G401 (cell line): ENCODE results near the gene SRGAP3. TPM values are rescaled to one million over a fixed set of nuclear protein-coding genes. Genes with fewer than 3 reads are reported as not detected.

Source experiments
- DNase-seq: peaks from one replicate; pipeline ENCODE4 v3.0.0-alpha.2; 2015; ENCODE audit warnings: low spot score
- in situ Hi-C: cut with HindIII; loops from 2 replicates; pipeline ENCODE4 v1.10.0; 2016; ENCODE audit warnings: low sequenced_read_pairs, mixed read lengths
- total RNA-seq: library from RNA; depleted of rRNA; stranded (reverse); fragments of >200 nt; shearing (Covaris generic); gene quantifications from 2 replicates; pipeline ENCODE4 v1.2.3, GENCODE V29; 2014

Gene SRGAP3
- total RNA-seq, 1 experiment from 2014 or later = 0.37 TPM

DNA sequence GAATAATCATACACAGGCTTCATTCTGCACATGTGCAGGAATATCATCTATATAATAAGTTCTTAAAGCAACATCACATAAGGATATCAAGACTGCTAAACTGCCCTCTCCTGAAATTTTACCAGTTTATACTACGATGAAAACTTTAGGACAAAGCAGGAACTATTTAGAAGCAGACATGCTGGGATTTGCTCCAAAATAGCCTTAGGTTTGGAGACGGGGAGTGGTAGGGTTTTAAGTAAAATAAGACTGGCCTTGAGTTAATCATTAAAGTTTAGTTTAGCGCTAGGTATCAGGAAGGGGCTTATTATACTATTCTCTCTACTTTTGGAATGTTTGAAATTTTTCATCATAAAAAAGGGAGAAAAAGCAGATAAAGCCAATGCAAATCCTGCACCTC is 115.8 kb downstream of the SRGAP3 start:
- in situ Hi-C loops = no loop called here
- no peak for DNase-seq

GRCh38 chr3:9130345-9131305 is 118.8 kb downstream of the SRGAP3 start:
- in situ Hi-C loops = no loop called here
- DNase-seq = peak; percentile 84

DNA sequence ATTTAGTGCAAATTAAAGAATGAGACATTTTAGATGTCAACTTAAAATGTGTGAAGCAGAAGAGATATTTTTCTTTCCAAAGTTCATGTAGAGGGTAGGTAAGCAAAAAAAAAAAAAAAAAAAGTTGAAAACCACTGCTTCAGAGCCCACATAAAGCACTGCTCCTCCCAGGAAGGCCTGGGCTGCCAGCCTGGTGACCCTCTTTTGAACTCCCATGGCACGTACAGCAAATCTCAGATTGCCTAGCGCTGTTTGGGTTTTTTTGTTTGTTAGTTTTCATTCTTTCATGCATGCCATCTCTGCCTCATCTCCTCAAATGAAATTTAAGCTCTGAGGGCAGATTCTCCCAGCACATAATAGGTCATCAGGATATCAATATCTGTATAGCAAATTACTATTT is 120.1 kb downstream of the SRGAP3 start:
- in situ Hi-C loops = no loop called here
- no peak for DNase-seq

DNA sequence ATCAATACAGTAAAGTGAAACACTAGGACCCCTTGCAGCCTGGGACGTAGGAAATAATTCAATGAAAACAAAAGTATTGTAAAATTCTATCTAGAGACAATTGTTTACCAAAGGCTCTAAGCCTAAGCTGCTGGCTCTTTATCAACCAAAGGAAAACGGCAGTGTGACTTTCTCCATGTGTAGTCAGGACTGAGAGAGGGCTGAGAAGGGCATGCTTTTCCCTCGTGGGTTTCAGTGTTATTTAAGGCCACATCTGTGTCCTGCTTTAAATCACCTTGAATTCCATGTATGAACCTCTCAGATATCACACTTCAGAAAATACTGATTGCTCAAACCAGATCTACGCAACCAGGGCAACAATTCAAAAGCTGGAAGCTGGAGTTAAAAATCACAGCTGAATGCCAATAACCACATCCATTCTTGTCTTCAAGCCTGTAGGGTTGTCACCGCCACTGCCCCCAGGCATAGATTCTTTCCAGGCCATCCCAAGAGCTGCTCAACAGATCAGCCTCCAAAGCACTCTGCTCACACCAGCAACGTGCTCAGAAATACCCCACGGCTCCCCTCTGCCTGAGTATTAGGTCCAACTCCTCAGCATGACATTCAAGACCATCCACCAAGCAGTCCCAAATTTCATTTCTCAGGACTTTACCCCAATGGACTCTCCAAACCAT is 124.0 kb downstream of the SRGAP3 start:
- DNase-seq = no peak
- in situ Hi-C loops = no loop called here

GRCh38 chr3:9124730-9125129 is 124.7 kb downstream of the SRGAP3 start:
- in situ Hi-C loops = no loop called here
- no peak for DNase-seq

DNA sequence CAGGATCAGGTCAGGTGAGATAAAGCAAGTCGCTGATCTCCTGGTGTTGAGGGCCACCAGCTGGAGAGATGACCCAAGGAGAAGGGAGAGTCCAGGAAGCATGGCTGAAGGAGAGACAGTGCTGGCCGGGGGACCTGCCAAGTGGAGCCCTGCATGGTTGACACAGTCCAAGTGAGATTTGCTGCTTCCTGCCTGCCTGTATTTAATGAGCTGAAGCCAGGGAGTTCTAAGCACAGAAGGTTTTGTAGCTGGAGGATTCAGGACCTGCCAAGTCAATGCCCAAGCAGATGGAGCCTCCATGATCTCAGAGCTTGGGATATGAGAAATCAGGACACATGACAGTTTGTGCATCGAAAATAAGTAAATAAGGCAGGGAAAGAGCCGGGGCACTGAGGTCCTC is 125.6 kb downstream of the SRGAP3 start:
- DNase-seq = peak; percentile 99
- in situ Hi-C loops = no loop called here

- in situ Hi-C loops = no loop called here
- no peak for DNase-seq
These were observed 126.6 kb downstream of the SRGAP3 start for GRCh38 chr3:9122732-9123364.

DNA sequence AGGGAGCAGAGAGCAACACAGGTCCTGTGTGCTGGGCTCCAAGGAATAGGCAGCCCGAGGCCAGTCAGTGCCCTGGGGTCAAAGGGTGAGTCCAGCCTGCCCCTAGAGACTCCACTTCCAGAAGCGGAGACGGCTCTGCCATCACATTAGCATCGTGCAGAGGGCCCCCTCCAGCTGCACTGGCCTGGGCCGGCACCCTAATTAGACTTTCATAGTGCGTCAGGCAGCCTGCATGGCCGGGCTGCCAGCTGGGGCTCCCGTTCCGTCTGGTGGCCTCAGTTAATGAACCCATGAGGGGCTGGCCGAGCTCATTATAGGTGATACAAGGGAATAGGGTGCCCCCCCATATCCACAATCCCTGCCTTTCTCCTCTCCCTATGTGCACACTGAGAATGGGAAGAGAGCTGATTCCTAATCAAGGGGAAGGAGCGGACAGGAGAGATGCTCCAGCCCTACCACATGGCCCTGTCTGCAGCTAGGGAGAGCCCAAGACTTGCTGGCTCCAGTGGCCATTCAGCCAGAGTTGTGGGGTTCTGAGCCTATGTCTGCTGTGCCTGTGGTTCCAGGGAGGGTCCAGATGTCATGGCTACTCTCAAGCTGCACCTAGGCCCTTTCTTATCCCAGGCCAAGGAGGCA is 128.0 kb downstream of the SRGAP3 start:
- in situ Hi-C loops = no loop called here
- no peak for DNase-seq

DNA sequence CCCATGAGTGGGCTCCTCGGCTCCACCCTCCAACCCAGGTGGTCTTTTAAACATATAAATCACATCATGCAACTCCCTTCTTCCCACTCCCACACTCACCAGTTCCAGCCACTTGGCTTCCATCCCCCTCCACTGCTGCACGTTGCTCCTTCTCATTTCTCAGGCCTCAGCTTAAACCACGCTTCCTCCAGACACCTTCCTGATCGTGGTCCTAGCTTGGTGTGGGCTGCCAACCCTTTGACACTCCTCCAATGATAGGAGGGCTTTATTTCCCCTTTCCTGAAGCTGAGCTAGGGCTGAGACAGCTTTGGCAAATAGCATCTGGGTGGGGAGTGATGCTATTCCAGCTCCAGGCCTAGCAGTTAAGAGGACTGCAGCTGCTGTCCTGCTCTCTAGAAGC is 130.1 kb downstream of the SRGAP3 start:
- in situ Hi-C loops = no loop called here
- no peak for DNase-seq

DNA sequence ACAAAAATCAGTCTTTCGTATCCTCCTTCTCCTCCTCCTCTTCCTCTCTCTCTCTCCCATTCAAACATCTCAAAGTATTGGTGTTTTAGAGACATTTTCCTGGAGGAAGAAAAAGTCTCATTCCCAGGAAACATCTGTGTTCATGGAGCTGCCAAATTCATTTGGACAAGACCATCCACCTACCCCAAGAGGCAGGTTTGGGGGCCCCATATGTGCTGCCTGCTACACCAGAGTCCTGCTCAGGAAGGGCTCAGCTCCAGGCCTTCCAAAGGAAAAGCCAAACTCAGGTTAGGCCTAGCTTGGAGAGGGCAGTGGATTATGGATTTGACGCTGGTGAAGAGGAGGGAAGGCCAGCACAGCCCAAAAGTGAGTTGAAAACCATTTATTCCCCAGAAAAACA is 131.2 kb downstream of the SRGAP3 start:
- in situ Hi-C loops = no loop called here
- no peak for DNase-seq

DNA sequence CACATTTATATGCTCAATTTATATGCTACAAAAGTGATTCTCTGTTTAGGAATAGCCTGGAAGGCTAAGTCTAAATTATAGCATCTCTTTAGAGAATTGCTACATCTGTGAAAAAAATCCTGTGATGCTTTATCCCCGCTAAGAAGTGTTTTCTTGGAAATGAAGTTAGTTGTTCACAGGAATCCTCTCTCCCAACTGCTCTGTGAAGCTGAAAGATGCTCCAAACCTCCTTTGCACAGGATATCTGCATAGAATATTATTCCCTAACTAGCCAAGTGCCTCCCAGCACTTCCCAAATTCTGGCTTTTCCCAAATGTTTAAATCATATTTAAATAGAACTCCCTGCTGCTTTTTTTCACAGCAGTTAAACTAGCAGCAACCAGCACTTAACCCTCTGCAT is 132.2 kb downstream of the SRGAP3 start:
- in situ Hi-C loops = no loop called here
- DNase-seq = no peak

DNA sequence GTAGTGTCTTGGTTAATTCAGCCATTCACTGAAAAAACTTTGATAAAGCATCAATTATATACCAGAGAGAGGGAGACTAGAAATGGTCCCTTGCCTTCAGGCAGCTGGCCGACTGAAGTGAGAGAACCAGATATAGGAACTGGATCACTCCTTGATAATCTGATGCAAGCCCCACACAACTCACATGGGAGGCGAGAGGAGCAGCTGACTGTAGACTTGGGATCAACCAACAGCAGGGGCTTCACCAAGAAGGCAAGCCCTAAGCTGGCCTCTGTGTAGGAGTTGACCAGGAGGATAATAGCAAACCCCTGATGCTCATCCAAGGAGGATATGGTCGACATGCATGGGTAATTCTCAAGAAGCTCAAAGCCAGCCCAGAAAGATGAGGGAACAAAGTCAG is 133.1 kb downstream of the SRGAP3 start:
- in situ Hi-C loops = no loop called here
- DNase-seq = no peak

DNA sequence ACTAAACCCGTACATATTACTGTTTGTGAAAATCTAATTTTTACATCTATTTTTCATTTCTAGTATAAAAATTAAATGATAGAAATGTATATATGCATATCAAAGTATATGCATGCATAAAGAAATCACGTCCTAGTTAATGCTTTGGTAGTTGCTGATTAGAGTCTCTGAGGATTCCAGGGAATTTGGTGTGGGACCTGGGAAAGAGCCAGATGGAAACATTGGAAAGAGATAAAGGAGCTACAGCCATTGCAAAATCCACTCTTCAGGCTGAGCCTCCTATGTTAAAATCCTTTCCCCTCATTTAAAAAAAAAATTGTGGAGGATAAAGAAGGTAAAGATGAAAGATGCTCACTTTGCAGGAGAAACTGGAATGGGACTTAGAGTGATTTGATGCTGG is 134.1 kb downstream of the SRGAP3 start:
- DNase-seq = no peak

DNA sequence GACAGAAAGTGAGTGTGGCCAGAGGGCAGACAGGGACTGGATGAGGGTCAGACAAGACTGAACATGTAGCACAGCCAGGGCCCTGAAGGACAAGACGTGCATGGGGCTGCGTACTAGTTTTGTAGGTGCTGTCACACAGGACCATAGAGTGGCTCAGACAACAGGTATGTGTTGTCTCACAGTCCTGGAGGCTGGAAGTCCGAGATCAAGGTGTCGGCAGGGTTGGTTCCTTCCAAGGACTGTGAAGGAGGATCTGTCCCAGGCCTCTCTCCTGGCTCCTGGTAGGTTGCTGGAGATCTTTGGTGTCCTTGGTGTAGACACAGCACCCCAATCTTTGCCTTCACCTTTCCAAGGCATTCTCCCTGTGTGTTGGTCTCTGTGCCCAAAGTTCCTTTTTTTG is 136.4 kb downstream of the SRGAP3 start:
- DNase-seq = no peak
- in situ Hi-C loops = no loop called here

More for the DNA sequence above, 134.1 kb downstream of the SRGAP3 start:
- in situ Hi-C loops = no loop called here

DNA sequence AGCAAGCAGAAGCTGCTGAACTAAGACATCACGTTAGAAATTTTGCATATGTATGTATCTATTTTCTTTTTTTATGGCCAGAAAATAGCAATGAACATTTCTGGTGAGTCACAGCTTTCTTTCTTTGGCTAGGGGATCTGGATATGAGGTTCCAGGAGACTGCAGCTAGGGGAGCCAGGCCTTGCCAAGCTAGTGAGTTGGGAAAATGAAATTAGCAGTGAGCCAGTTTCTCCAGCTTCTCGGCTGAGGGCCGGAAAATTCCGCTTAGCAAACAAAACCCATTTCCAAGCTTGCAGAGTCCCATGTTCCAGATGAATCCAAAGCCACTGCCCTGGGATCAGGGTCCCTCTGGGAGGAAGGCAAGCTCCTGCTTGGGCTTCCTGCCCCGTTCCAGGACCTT is 137.6 kb downstream of the SRGAP3 start:
- in situ Hi-C loops = no loop called here
- peak; percentile 97 for DNase-seq

DNA sequence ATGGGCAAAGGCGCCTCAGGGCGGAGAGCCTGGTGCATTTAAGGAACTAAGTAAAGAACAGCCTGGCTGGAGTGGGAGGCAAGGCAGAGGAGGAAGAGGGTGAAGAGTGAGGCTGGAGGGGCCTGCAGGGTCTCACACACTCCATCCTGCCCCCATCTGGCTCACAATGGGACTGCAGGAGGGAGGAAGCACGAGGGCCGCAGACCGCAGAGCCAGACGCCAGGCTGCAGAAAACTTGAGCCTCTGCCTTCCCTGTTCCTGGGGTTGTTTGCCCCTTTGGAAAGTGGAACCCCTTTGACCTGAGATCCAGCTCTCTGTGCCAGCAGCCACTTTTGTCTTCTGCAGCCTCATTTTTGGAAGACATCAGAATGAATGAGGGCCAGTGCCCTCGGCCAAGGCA is 138.0 kb downstream of the SRGAP3 start:
- DNase-seq = no peak
- in situ Hi-C loops = no loop called here

GRCh38 chr3:9110802-9111201 is 138.6 kb downstream of the SRGAP3 start:
- in situ Hi-C loops = no loop called here

GRCh38 chr3:9110316-9110715 is 139.1 kb downstream of the SRGAP3 start:
- DNase-seq = no peak
- in situ Hi-C loops = no loop called here

More at GRCh38 chr3:9110802-9111201, 138.6 kb downstream of the SRGAP3 start:
- no peak for DNase-seq

DNA sequence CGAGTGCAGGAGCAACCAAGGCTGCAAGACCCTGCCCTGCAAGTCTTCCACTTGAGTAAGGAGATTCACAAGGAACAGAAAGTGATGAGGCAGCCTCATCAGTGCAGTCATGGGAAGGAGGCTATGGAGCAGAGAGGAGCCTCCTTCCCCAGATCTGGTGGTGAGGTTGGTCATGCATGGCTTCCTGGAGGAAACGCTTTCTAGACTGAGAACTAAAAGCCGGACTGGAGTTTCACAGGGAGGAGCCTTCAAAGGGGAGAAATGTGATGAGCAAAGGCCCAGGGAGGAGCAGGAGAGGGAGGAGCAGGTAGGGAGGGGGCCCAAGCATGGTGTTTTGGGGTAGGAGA is 139.9 kb downstream of the SRGAP3 start:
- DNase-seq = no peak
- in situ Hi-C loops = no loop called here
